ELF-1 (cell line): ENCODE results near the gene TAGLN.
A peak's percentile ranks its signal among the peaks of the same experiment; 100 is the strongest.
"Not testable (repeated sequence)": the region's sequence is repeated elsewhere in the genome, so short reads cannot be mapped to it uniquely, and the experiment has no call there.

Source experiments
- DNase-seq: peaks from one replicate; pipeline ENCODE4 v3.0.0-alpha.2; 2016; ENCODE audit warnings: low read depth, low spot score

The TAGLN gene

DNA sequence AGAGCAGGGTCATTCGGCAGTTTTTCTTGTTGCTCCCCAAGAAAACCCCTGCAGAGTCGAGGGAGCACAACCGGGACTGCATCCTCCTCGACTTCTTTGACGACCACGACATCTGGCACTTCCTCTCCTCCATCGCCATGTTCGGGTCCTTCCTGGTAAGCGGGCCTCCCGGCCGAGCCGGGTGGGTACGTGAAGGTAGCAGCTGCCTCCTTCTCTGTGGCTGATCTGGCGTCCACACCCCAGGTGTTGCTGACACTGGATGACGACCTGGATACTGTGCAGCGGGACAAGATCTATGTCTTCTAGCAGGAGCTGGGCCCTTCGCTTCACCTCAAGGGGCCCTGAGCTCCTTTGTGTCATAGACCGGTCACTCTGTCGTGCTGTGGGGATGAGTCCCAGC is 3.4 kb upstream of the TAGLN start:
- no peak for DNase-seq

DNA sequence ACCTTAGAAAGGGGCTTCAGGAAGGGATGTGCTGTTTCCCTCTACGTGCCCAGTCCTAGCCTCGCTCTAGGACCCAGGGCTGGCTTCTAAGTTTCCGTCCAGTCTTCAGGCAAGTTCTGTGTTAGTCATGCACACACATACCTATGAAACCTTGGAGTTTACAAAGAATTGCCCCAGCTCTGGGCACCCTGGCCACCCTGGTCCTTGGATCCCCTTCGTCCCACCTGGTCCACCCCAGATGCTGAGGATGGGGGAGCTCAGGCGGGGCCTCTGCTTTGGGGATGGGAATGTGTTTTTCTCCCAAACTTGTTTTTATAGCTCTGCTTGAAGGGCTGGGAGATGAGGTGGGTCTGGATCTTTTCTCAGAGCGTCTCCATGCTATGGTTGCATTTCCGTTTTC is 2.2 kb upstream of the TAGLN start:
- no peak for DNase-seq

DNA sequence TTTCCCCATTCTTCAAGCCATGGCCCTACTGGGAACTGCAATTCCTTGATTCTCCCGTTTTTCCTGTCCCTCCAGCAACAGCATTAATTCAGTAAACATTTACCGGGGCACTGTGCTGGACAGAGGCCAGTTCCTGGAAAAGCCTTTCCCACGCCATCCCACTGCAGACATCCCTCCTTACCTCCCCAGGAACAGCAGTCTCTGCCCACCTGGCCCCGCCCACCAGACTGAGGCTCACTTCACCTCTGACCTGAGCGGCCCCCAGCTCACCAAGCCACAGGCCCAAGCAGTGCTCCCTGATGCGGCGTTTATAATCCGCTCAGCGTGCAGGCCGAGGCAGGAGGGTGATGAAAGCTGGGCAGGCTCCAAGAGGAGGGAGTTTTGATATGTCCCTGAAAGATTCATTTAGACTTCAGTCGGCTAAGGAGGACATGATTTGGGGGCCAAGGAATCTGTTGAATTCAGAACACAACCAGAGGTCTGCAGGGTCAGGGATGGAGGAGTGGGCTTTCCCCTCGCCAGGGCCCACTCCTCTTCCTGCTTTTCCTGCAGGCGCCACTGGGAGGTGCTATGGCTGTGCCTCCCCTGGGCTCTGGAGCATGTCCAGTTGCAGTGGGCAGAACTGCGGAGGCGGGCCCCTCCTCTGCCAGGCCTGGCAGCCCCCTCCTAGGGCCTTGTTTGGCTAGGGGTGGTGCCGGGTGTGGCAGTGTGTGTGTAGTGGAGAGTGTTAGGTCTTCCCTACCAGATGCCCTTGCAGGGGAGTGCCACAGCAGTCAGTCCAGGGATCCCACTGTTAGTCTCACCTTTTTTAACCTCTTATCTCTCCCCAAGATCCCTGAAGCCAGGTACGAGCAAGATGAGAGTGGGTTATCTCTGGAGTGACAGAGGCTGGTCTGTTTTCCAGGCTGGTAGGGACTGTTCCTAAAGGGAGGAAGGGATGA is 1.4 kb upstream of the TAGLN start:
- DNase-seq, result peak; percentile 89

DNA sequence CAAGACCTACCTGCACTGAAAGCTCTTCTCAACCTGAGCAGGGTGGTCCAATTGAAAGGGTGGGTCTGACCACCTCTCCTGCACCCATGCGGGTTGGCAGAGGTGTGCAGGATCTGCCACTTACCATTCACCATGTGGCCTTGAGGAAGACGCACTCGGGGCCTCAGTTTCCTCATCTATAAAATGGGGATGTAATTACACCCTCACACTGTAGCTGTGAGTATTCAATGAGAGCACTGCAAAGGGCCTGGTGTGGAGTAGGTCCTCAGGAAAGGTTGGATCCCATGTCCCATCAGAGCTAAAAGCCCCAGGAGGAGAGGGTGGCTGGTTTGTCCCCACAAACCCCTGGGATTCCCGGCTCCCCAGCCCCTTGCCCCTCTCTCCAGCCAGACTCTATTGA is 557 bp upstream of the TAGLN start:
- no peak for DNase-seq

DNA sequence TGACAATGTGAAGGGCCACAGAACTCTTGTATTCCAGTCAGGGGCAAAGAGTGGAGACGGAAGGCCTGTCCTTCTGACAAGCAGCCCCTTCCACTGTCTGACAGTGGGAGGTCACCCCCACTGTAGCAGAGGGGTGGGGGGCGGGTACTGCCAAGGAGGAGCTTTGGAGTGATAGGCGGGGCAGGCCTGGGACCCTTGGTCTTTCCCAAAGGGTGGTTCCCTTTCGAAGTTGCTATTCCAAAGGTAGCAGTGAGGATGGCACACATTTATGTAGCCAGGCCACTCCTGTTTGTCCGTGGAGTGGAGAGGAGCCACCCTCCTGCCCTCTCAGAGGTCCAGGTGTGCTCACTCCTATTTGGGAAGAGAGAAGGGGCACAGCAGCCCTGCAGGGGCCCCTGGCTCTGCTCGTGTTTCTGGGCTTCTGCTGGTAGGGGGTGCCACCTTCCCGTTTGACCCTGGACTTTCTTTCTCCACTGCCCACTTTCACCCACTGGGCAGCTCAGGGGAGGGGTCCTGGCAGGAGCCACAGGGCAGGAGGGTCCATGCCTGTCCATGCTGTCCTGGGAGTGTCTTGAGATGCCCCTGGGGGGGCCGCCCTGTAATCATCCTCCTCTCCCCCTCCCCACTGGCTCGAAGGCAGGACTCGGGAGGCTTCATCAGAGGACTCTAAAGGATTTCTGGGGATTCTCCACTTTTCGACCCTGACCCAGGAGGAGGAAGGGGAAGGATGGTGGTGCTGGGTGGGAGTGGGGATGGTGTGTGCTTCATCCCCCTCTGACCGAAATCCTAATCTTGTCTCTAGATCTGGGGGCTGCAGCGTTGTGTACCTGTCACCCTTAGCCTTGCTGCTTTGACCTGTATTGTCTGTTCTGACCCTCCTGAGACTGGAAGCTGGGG is 994 bp downstream of the TAGLN start:
- no peak for DNase-seq

DNA sequence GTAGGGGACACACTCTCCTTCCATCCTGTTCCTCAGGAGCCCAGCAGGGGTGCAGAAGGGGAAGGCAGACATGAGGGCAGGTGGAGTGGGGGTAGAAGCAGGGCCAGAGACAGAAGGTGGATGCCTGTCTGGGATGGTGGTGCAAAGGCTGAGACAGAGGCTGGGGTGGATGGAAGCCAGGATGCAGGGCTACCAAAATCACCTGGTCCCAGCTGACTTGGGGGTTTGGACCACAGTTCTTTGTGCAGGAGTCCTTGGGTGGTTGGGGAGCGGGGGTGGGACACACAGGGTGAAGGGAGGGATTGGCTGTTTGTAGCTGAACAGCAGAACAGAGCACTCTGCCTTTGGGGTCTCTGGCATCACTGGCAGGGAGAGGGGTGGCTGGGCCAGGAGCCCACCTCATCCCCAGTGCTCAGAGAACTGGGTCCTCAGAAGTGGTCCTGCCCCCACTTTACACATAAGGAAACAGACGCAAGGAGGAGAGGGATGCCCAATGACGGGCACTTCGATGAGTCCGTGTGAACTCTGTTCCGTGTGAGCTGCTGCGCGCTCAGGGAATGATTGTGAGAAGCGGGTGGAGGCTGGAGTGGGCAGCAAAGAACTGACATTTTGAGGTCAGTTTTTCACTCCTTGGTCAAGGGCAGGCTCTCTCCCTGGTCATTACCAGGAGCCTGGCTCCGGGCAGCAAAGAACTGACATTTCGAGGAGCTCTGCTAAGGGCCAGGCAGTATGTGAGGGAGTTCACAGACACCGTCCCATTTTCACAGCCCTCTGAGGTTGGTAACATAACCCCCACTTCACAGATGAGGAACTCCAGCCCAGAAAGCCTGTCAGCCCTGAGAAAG is 1.9 kb downstream of the TAGLN start:
- no peak for DNase-seq

DNA sequence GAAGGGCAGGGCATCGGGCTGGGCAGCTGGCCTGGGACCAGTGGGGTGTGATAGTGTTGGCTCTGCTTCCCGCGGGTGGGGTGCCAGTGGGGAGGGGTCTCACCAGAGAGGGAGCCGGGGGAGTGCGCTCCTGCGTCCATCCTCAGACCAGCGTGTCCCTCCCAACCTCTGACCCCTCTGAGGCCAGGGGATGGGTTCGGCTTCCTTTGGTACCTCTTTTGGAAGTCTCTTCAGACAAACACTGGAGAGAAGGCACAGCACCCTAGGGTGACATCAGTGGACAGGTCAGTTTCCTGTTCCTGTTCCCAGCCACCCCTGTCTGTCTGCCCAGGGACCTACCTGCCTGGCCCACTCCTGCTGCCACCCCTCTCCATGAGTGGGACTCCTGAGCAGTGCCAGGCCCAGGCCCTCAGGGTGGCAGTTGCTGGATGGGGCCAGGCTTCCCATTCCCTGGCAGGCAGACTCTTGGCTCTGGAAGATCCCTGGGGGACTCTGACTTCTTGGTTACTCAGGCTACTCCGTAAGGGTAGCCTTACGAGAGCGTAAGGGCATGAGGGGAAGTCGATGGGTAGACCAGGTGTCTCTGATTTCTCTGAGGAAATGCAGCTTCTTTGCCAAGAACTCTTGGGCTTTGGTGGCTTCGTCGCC is 2.6 kb downstream of the TAGLN start:
- DNase-seq, result no peak

DNA sequence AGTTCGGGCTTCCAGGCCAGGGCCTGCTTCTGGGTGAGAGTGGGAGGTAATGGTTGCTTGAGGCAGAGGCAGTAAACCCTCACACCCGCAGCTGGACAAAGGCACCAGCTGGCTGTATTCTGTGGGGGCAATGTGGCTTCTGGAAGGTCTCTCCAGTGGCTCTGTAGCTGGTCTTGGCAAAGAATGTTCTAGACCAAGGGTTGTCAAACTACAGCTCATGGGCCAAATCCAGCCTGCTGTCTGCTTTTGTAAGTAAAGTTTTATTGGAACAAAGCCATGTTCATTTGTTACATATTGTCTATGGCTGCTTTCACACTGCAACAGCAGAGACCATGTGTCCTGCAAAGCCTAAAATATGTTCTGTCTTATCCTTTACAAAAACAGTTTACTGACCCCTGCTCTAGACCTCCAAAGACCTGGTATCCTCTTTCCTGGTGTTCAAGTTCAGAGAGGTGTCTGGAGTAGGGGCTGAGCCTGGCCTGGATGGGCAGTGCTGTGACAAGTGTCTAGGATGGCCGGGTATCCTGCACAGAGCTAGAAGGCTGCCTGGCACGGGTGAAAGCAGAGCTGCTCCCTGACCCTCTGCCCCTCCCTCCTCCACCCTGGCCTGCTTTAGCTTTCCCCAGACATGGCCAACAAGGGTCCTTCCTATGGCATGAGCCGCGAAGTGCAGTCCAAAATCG is 3.4 kb downstream of the TAGLN start:
- no peak for DNase-seq

DNA sequence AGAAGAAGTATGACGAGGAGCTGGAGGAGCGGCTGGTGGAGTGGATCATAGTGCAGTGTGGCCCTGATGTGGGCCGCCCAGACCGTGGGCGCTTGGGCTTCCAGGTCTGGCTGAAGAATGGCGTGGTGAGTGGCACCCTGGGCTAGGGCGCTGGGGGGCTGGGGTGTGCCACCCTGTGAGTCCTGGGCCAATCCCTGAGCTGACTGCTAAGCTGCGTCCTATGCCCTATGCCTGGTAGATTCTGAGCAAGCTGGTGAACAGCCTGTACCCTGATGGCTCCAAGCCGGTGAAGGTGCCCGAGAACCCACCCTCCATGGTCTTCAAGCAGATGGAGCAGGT is 3.9 kb downstream of the TAGLN start:
- no peak for DNase-seq

DNA sequence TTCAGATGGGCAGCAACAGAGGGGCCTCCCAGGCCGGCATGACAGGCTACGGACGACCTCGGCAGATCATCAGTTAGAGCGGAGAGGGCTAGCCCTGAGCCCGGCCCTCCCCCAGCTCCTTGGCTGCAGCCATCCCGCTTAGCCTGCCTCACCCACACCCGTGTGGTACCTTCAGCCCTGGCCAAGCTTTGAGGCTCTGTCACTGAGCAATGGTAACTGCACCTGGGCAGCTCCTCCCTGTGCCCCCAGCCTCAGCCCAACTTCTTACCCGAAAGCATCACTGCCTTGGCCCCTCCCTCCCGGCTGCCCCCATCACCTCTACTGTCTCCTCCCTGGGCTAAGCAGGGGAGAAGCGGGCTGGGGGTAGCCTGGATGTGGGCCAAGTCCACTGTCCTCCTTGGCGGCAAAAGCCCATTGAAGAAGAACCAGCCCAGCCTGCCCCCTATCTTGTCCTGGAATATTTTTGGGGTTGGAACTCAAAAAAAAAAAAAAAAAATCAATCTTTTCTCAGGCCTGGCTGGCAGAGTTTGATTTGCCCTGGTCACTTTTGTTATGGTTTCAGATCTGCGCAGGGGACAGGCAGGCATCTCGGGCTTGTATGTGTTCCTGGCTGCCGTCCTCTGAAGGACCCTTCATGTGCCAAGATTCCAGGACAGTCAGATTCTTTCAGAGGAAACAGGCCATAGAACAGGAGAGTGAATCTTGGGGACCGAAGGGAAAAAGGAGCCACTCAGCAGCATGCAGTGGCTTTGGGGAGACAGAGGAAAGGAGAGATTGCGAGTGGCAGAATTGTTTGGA is 5.3 kb downstream of the TAGLN start:
- DNase-seq, result no peak

DNA sequence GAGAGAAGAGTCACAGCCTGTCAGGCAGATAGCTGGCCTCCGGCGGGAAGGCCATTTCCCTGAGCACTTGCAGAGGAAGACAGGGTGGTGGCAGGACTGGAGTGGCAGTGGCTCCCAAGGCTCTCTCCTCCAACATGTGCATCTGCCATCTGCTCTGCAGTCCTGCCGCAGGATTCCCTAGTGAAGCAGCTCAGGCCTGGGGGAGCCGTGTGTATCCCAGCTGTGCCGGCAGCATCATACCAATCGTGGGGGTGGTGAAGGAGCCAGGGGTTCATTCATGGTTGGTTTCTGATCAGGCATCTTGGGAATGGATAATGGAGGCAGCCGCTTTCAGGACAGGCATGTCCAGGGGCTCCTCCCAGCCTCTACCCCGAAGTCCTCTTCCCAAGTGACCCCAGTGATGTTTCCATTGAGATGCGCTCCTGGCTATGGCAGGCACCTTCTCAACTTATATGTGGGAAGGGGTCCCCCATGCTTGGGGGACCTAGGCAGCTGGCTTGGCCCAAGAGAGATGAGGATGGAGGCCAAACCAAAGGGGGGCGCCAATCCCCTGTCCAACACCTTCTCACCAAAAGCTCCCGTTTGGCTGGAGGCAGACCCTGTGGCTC is 6.1 kb downstream of the TAGLN start:
- no peak for DNase-seq

DNA sequence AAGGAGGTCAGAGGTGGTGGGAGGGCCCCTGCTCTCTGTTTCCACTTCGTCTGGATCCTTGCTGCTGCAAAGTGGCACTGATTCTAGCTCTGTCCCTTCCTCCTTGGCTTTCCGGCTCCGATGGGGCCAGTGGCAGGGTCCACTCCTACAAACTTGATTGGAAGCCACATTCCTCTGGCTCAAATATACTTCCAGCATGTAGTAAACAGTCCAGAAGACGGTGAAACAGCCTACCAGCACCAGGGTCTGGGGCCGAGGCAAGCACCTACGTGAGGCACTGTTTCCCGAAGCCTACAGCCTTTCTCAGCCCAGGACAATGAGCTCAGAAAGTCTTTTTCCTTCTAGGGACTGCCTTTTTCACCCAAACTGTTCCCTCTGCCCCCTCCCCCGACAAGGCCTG is 6.9 kb downstream of the TAGLN start:
- DNase-seq, result not testable (repeated sequence)

DNA sequence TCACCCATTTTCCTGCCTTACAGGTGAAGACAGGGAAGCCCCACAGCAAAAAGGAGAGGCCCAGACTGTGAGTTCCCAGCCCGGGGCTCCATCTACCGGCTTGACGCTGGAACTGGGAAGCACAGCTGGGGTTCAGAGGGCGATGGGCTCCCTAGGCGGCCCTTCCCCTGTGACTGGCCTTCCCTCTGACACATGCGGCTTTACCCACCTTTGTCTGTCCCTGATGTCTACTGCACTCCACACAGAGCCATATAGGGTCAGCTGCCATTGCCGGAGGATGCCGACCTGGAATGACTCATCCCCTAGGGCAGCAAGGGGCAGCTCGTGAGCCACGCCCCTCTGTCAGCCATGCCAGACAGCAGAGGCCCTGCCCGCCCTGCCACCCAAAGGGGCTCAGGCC is 7.7 kb downstream of the TAGLN start:
- peak; percentile 52 for DNase-seq

DNA sequence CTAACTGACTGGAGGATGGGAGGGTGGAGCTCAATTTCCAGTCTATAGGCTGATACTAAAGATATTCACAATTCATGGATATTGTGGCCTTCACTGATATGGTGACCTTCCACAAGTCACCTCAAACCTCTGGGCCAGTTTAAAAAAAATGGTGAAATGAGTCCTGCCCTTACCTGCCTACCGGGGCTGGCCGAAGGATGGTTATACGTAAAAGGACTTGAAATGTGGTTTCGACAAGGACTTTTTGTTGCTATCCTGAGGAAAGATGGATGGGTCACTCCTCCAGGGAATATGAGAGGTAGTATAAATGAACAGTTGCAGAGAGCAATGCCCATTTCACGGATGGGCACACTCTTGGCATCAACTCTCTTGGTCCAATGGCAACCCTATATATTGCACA is 8.3 kb downstream of the TAGLN start:
- not testable (repeated sequence) for DNase-seq

DNA sequence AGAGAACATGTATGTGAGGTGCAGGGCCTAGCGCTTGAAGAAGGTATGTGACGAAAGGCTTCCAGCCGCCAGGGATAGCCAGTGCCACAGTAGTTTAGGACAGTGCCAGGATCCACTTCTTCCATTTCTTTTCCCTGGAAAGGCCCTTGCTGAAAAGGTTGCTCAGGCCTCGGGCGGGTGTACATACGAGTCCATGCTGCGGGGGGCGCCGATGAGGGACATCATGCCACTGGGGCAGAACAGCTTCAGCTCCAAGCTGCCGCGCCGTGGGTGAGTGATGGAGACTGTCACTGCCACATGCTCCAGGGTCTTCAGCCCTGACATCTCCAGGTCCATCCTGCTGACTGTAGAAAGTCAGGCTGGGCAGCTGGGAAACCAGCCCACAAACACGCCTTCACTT is 9.5 kb downstream of the TAGLN start:
- peak; percentile 55 for DNase-seq

DNA sequence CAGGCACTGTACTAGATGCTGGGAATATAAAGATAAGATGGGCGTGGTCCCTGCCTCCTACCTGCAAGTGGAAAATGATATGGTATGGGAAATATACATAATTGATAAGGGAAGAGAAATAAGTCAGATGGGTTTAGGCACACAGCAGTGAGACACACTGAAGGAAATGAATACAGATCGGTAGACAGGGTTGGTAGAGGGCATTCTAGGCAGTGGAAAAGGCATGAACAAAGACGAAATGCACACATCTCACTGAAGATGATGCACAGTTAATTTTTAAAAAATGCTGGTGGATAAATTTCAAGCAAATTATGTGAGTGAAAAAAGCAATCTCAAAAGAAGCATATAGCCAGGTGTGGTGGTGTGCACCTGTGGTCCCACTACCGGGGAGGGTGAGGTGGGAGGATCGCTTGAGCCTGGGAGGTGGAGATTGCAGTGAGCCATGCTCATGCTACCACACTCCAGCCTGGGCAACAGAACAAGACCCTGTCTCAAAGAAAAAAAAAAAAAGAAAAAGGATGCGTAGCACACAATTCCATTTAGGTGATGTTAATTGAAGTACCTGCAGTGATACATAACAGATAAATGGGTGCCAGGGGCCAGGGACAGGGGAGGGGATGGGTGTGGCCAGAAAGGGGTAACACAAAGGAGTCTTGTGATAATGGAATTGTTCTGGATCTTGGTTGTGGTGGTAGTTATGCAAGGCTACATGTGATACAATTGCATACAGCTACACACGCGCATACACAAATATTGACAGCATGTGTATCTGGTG is 10.4 kb downstream of the TAGLN start:
- DNase-seq, result not testable (repeated sequence)

DNA sequence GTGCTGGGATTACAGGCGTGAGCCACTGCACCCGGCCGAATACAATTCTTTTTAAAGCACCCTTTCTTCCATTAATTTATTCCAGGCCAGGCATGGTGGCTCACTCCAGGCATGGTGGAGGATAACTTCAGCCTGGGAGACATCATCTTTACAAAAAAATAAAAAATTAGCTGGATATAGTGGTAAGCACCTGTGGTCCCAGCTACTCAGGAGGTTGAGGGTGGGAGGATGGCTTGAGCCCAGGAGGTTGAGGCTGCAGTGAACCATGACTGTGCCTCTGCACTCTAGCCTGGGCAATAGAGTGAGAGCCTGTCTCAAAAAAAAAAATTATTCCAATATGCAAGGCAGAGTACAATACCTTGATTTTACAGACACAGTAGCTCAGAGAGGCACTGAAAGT is 11.4 kb downstream of the TAGLN start:
- DNase-seq, result no peak

DNA sequence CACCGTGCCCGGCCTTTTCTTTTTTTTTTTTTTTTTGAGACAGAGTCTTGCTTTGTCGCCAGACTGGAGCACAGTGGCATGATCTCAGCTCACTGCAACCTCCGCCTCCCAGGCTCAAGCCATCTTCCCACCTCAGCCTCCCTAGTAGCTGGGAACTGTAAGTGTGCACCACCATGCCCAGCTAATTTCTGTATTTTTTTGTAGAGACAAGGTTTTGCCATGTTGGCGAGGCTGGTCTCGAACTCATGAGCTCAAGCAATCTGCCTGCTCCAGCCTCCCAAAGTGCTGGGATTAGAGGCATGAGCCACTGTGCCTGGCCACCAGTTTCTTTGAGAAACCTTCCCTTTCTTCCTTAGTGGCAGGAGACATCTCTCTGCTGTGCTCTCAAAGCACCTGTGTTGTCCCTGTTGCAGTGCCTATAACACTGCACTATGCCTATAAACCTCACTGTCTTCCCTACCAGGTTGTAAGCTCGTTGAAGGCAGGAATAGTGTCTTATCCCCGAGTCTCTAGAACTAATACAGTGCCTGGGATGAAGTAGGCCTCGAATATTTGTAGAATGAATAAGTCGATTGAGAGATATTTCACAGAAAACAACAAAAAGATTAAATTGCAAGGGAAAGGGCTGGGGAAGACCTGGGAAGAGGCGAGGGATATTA is 13.7 kb downstream of the TAGLN start:
- DNase-seq, result no peak
